ENCODE measurements around the gene BMPR1B. TPM values are rescaled to one million over a fixed set of nuclear protein-coding genes. Genes with fewer than 3 reads are reported as not detected.
"Not testable (repeated sequence)": the region's sequence is repeated elsewhere in the genome, so short reads cannot be mapped to it uniquely, and the experiment has no call there.

Gene BMPR1B
- total RNA-seq, 1 donor from 2014 or later: 0.93 TPM

DNA sequence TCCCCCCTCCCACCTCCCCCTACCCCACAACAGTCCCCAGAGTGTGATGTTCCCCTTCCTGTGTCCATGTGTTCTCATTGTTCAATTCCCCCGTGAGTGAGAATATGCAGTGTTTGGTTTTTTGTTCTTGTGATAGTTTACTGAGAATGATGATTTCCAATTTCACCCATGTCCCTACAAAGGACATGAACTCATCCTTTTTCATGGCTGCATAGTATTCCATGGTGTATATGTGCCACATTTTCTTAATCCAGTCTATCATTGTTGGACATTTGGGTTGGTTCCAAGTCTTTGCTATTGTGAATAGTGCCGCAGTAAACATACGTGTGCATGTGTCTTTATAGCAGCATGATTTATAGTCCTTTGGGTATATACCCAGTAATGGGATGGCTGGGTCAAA, 413.6 kb downstream of the BMPR1B start:
- not testable (repeated sequence) for DNase-seq (ENCODE audit: low spot score); ATAC-seq

DNA sequence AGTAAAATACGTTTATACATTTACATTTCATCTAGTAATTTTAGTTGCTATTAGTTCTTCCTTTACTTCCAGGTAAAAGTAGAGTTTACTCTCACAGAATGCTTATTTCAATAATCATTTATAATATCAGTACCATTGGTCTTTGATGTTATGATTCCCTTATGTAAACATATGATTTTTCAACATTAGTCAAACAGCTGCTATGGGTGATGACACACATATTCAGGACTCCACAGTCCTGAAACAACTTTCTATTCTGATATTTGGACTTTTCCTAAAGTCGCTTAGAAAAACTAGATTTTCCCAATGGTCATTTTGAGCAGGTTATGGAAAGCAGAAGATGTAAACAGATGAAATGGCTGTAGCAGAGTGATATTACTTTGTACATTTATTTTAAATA, 421.2 kb downstream of the BMPR1B start:
- ATAC-seq: no peak
- DNase-seq (ENCODE audit: low spot score): no peak

DNA sequence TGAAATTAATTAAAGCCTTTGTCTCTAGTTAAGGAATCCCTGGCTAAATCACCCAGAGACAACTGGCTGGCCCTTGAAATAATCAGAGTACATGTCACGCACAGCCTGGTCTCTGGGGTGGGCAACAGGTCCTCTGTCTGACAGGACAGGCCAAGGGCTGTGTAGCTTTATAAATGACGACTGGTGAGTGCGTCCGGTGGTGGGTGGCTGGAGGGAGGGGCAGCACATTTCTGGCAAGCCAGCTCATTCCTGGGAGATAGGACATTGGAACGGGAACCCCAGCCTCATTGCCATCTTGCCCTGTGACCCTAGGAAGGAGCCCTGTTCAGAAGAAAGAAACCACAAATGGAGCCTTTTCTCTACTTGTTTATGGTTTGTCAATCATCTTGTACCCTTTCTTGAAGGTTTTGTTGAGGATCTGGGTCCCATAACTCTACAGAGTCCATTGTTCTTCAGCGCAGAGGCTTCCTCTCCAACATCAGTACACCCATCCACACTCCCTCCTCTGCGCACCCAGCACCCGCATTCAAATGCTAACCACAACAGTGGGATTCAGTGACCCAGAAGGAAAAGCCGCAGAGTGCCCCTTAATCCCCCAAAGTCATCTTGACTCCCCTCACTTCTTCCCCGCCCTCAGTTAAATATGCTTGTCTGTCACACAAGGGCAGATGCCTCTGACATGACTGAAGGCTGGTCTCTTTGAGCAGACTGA, 422.9 kb downstream of the BMPR1B start:
- DNase-seq (ENCODE audit: low spot score) (no peak), ATAC-seq (no peak)

DNA sequence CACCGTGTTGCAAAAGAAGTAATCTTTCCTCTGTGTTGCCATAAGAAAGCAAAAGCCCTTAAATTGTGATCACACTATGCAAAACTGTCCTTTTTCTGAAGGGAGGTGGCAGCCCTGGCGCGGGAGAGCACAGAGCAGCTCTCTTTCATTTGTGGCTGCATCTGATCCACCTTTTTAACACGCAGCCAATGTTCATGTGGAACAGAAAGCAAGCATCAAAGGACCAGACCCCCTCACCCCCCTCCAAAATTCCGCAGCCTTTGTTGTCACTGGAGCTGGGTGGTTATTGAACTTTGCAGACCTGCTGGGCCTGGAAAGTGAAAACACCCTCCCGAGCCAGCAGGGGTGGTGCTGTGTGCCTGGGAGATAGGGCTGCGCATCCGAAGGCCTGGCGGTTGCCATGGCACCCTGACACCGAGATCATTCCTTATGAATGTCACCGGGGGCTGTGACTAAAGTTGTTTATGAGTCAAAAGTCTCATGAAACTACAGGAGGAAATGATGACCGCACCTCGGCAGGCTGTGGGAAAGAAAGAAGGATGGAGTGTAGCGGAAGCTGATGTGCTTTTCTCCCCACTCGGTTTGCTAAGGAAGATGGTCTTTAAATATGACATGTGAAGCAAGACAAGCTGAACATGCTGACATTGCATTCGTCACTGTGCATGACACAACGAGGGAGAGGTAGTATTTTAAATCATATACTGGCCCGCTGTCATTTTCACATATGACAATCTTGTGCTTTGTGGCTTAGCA, 423.7 kb downstream of the BMPR1B start:
- ATAC-seq (no peak), DNase-seq (ENCODE audit: low spot score) (no peak)

DNA sequence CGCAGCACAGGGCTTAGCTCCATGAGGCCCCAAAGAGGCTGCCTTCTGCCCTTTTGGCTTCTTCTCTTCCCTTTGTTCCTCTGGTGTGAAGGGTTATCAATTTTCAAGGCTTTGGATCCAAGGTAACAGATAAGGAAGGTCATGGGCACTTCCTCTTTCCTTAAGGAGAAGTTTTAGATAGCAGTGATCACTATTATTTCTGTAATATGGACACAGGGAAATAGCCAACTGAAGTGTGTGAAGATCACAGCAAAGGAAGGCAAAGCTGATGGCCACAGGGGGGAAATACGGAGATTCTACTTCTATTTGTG, 424.2 kb downstream of the BMPR1B start:
- ATAC-seq (no peak), DNase-seq (ENCODE audit: low spot score) (no peak)

DNA sequence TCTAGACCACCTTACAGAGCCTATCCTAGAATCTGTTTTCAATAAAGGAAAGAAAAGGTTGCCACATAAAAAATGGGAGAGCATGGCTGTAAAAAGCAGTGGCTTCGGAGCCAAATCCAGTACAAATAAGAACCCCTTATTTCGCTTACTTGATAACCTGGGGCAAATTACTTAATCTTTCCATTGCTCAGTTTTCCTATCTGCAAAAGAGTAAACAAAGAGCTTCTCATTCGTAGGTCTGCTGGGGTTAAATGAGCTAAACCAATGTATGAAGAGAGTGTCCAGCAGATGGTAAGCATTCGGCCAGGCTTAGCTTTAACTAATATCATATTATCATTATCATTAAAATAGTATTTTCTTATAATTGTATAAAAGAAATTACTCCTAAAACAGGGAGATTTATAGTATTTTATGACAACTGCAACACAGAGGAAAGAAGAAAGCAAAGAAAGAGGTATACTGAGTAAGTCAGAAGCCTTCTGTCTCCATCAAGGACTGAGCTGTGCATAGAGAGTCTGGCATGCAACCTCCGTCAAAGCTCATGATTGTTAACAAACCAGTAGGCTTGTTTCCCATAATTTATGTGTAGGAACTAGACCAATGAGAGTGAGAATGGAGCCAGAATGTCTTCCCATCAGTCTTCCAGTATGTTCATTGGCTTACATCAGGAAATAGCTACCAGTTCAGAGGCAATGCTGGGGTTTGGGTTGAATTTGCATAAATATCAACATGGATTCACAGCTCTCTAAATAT, 426.1 kb downstream of the BMPR1B start:
- ATAC-seq (no peak), DNase-seq (ENCODE audit: low spot score) (no peak)

DNA sequence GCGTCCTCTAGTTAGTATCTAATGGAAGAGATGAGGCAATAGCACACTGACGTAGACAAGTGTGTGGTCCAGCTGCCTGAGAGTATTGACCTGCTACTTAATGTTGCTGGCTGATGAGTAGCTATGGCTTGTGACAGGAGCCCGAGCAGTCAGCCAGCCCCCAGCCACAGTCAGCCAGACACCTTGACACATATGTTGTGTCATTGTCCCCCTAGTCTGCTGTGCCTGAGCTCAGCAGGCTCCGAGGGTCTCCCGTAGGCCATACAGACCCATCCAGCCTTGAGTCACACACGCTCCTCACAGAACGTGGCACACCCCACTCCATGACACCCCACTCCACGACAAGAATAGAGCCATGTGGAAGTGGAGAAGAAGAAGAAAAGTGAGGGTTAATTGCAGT, 428.9 kb downstream of the BMPR1B start:
- DNase-seq (ENCODE audit: low spot score): no peak
- ATAC-seq: no peak

DNA sequence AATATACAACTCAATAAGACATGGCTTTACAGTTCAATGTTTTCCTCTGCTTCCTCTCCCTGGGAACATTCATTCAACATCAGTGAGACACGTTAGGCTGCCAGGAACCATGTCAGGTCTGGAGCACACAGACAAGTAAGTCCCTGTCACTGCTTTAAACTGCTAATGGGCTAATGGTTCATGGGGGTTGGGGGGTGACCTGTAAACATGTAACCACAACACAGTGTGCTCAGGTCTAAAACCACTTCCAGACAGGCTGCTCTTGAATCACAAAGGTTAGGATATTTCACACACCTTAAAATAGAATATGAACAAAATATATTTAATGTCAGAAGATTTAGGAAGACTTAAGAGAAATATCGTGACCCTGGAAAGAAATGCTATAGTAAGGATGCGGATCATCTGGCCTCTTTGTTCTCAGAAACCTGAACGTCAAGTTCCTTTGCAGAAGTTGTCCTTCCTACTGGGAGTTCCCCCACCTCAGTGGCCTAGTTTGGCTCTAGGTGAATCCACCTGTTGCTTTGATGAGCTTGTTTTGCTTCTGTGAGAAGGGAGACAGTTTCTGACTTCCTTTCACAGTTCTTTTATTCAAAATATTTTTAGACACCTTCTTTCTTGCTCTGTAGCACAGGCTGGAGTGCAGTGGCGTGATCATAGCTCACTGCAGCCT, 431.1 kb downstream of the BMPR1B start:
- no peak for ATAC-seq

DNA sequence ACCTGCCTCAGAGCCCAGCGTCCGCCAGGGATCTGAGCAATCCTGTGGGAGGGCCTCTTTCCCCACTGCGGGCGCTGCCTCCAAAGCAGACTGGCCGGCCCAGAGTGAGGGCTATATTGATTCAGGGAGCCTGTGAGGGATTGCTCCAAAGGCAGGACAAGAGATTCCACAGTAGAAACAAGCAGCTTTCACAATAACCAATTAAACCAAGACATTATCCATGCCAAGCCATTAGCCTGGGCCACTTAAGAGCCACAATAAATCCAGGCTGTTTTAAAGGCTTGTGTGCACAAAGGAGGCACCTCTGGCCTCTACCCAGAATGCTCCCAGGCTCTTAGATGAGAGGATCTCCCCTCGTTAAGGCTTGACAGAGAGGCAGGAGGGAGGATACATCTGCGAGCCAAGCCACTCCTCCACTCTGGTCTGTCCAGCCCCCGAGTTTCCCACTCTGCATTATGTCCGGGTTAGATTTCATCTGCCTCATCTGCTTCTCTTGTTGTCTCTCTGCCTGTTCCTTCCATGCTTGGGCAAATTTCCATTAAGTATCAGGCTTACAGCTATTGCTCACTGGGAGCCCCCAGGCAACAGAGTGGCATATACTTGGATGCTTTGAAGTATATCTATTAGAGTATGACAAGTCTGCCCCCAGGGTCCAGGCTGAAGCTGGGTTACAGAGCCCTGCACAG, 433.1 kb downstream of the BMPR1B start:
- ATAC-seq (no peak), DNase-seq (ENCODE audit: low spot score) (no peak)

More for the DNA sequence above, 431.1 kb downstream of the BMPR1B start:
- no peak for DNase-seq (ENCODE audit: low spot score)

DNA sequence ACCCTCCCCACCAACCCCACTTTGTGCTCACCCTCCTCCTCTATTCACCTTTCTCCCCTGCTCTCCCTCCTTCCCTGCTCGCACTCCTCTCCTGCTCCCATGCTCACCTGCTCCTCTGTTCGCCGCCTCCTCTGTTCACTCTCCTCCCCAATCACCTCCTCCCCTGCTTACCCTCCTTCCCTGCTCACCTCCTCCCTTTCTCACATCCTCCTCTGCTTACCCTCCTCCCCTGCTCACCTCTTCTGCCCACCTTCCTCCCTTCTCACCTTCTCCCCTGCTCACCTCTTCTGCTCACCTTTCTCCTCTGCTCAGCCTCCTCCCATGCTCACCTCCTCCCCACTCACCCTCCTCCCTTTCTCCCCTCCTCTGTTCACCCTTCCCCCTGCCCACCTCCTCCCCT, 433.8 kb downstream of the BMPR1B start:
- DNase-seq (ENCODE audit: low spot score) (no peak), ATAC-seq (no peak)

DNA sequence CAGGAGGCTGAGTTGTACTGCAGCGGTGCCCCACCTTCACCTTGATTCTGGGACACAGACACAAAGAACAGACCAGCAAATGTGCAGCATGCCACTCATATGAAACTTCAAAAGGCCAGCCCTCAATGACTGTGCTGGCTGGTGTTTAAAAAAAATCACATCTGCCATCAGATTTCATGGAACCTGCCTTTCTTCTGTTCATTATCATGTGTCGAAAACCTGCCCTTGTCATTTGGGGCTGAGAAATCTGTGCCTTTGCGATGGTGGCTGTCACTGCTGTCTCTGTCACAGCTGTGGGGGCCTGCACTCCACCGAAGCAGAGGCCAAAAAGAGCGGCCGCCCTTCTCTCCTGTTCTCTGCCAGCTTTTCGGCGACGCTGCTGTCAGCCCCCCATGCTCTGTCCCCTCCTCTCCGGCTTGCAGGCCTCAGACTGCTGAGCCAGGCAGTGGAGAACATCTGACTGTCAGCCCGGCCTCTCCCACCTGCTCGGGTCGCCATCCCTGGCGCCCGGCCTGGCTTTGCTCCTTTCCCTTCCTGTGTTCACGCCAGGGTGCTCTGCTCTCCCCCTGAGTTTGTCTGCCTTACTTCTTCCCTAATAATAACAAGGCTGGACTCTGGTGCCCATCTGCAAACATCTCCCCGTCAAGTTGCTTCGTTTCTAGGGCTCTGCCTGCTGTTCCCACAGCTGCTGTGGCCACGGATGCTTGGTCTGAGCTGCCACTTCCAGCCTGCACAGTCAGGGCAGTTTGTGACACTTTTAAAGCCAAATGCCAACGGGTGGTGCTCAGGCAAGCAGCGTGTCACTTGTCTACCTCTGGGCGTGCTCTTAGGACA, 435.9 kb downstream of the BMPR1B start:
- no peak for ATAC-seq
- no peak for DNase-seq (ENCODE audit: low spot score)

DNA sequence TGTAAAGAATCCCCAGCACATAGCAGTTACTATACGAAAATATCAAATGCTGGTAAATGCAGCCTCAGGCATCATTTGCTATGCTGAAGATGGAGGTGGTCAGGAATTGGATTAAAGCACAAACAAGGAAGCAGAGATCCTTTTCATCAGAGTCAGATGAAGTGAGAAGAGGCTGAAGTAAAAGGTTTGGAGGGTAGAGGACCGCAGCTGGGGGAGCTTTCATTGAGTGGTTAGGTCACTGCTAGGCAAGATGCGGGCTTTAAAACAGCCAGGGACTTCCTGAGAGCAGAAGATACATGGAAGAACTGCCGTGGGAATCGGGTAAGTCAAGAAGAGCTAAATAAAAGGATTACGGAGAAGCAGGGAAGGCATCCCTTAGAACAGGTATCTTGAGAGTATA, 439.6 kb downstream of the BMPR1B start:
- DNase-seq (ENCODE audit: low spot score) (no peak), ATAC-seq (no peak)

DNA sequence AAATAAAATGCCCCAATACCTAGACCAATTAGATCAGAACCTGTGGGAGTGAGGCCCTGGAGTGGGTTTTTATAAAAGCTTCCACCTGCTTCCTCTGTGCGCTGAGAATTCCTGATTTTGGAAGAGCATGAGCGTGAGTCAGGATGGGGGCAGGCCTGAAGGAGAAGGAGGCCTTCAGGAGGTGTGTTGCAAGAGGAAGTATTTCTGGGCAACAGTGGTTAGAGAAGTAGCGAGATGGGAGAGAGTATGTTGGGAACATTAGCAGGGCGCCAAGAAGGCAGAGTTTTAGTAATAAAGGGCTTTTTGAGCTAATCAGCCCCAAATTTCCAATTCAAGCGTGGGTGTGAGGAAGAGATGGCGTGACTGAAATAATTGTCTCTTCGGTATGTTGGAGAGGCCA, 441.2 kb downstream of the BMPR1B start:
- ATAC-seq (no peak), DNase-seq (ENCODE audit: low spot score) (no peak)

DNA sequence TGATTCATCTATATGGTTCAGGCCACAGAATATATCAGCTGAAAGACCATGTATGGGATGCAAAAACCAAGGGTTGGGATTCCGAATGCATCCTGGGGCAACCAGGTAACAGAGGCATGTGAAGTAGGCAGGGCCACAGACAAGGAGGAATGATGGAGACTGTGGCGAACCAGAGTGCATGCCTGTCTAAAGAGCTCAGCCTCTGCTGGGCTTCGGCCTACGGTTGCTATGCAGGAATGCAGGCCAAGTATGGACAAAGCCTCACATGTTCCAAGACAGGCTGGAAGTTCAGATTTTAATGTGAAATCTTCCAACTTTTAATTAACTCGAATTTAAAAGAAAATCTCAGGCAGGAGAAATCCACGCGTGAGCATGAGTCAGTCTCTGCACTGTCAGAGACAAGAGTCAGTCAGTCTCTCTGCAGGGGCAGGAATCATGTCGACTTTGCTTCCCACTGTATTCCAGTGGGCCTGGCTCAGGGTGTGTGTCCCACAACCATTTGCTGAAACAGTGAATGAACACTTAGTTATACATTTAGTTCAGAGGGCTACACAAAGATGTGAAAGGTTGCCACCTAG, 446.6 kb downstream of the BMPR1B start:
- DNase-seq (ENCODE audit: low spot score) (no peak), ATAC-seq (no peak)

DNA sequence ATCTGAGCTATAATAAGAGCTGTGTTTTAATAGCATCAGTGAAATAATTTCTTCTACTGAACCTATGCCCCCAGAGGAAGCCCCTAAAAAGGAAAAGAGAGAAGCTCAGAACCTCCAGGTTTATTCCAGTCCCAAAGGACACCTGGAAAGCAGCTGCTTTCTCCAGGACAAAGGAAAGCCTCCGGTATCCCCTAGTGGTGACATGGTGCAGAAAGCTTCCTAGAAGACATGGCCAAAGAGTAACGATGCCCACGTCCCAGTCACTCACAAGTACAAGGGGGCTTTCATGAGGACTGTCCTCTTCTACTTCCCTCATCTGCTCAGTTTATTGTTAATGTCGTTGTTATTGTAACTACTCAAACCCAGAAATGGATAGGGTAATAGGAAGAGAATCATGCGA, 447.1 kb downstream of the BMPR1B start:
- DNase-seq (ENCODE audit: low spot score) (no peak), ATAC-seq (no peak)

All from left lobe of liver (tissue), 2 donors.